Activated CD4-positive, alpha-beta T cell treated with anti-CD3 and anti-CD28 coated beads, Interleukin-2, amount 10 ng/mL, durations not matched to agents 7 days and 5 days (primary cell): ENCODE data around the gene TMEM143. TPM values are rescaled to one million over a fixed set of nuclear protein-coding genes. Genes with fewer than 3 reads are reported as not detected.
"Not testable (repeated sequence)": the region's sequence is repeated elsewhere in the genome, so short reads cannot be mapped to it uniquely, and the experiment has no call there.

Source experiments
- CTCF ChIA-PET: fragments of 350-600 bp; sonication (Branson Sonifier 250); formaldehyde crosslinking; loops from one replicate; lab custom pipeline; 2021; ENCODE audit warnings: antibody characterized with exemption; lab: Charles Lee
- POLR2A ChIA-PET: fragments of 350-600 bp; sonication (Branson Sonifier 250); formaldehyde crosslinking; loops from one replicate; lab custom pipeline; 2021; ENCODE audit warnings: antibody characterized with exemption; lab: Charles Lee
- DNase-seq: peaks from one replicate; pipeline ENCODE4 v3.0.0-alpha.2; 2020
- H3K27ac Mint-ChIP-seq: one replicate; pipeline ENCODE4 v1.8.0; 2021; ENCODE audit warnings: mild to moderate bottlenecking, moderate library complexity, mixed read lengths
- H3K27me3 Mint-ChIP-seq: one replicate; pipeline ENCODE4 v1.8.0; 2021; ENCODE audit warnings: mixed read lengths
- H3K36me3 Mint-ChIP-seq: one replicate; pipeline ENCODE4 v1.8.0; 2021; ENCODE audit warnings: low read depth, mixed read lengths
- H3K4me1 Mint-ChIP-seq: one replicate; pipeline ENCODE4 v1.8.0; 2021; ENCODE audit warnings: mixed read lengths
- H3K4me3 Mint-ChIP-seq: one replicate; pipeline ENCODE4 v1.8.0; 2021; ENCODE audit warnings: mild to moderate bottlenecking, moderate library complexity, mixed read lengths
- H3K9me3 Mint-ChIP-seq: one replicate; pipeline ENCODE4 v1.8.0; 2021; ENCODE audit warnings: mixed read lengths
- total RNA-seq, 2 experiments: library from RNA; stranded (reverse); gene quantifications; one replicate each; pipeline ENCODE4 v1.2.3, GENCODE V29; 2021

TMEM143 gene
- total RNA-seq, 2 experiments from 2014 or later: 19.0 to 21.7 TPM

GRCh38 chr19:48295458-48295857 lies 68.3 kb downstream of the TMEM143 start:
- ChIA-PET CTCF (interaction anchor here (0.6 kb wide), 1 partner anchor 63 kb away, joined by 3 read pairs; no protein-coding TSS in a partner anchor), POLR2A (no interaction called here)
- Mint-ChIP-seq H3K36me3 (no peaks in the 10 kb centered on the region), H3K4me1 (peaks cover 7% of the 10 kb centered on the region), H3K27me3 (peaks cover under 1% of the 10 kb centered on the region), H3K4me3 (no peak overlapping the region), H3K27ac (no peak overlapping the region), H3K9me3 (no peaks in the 10 kb centered on the region)
- no peak for DNase-seq

GRCh38 chr19:48292798-48293197 lies 70.9 kb downstream of the TMEM143 start:
- H3K27me3 Mint-ChIP-seq: no peaks in the 10 kb centered on the region
- H3K4me1 Mint-ChIP-seq: peaks cover 7% of the 10 kb centered on the region
- no peak overlapping the region for H3K27ac Mint-ChIP-seq
- H3K4me3 Mint-ChIP-seq: no peak overlapping the region
- no peaks in the 10 kb centered on the region for H3K9me3 Mint-ChIP-seq
- DNase-seq: no peak
- H3K36me3 Mint-ChIP-seq: no peaks in the 10 kb centered on the region
- ChIA-PET CTCF (interaction anchor here (0.9 to 1.0 kb wide), 2 partner anchors 33 to 67 kb away, joined by 3 read pairs; no protein-coding TSS in a partner anchor), POLR2A (no interaction called here)

- CTCF ChIA-PET: interaction anchor here (1.0 to 1.3 kb wide), 2 partner anchors 31 to 181 kb away, joined by 3 read pairs; partner anchors contain the start of gene PLA2G4C
- H3K27ac Mint-ChIP-seq, H3K27me3 Mint-ChIP-seq, POLR2A ChIA-PET, H3K9me3 Mint-ChIP-seq, H3K4me1 Mint-ChIP-seq, H3K36me3 Mint-ChIP-seq, DNase-seq: not testable (repeated sequence)
- H3K4me3 Mint-ChIP-seq: peak overlapping the region; percentile 65
Measured at GRCh38 chr19:48291489-48291815, 72.3 kb downstream of the TMEM143 start.

GRCh38 chr19:48290771-48291488 lies 72.8 kb downstream of the TMEM143 start:
- H3K27ac Mint-ChIP-seq: no peak overlapping the region
- peak overlapping the region; percentile 65 for H3K4me3 Mint-ChIP-seq
- H3K4me1 Mint-ChIP-seq: peaks cover 7% of the 10 kb centered on the region
- ChIA-PET POLR2A (no interaction called here), CTCF (interaction anchor here (1.0 to 1.3 kb wide), 3 partner anchors 8 to 181 kb away, joined by 3 read pairs; partner anchors contain the start of gene PLA2G4C)
- no peaks in the 10 kb centered on the region for H3K36me3 Mint-ChIP-seq
- no peaks in the 10 kb centered on the region for H3K9me3 Mint-ChIP-seq
- DNase-seq: peak; percentile 54
- H3K27me3 Mint-ChIP-seq: peaks cover 7% of the 10 kb centered on the region

GRCh38 chr19:48290401-48290770 lies 73.4 kb downstream of the TMEM143 start:
- H3K4me3 Mint-ChIP-seq: no peak overlapping the region
- peaks cover 13% of the 10 kb centered on the region for H3K27me3 Mint-ChIP-seq
- peaks cover 7% of the 10 kb centered on the region for H3K4me1 Mint-ChIP-seq
- H3K36me3 Mint-ChIP-seq: no peaks in the 10 kb centered on the region
- ChIA-PET CTCF (interaction anchor here (0.6 to 1.3 kb wide), 3 partner anchors 9 to 30 kb away, joined by 3 read pairs; no protein-coding TSS in a partner anchor), POLR2A (no interaction called here)
- no peak overlapping the region for H3K27ac Mint-ChIP-seq
- no peaks in the 10 kb centered on the region for H3K9me3 Mint-ChIP-seq
- no peak for DNase-seq

- Mint-ChIP-seq H3K4me3 (no peak overlapping the region), H3K4me1 (peaks cover 7% of the 10 kb centered on the region), H3K27me3 (peaks cover 14% of the 10 kb centered on the region), H3K27ac (no peak overlapping the region), H3K36me3 (no peaks in the 10 kb centered on the region), H3K9me3 (peaks cover 5% of the 10 kb centered on the region)
- CTCF ChIA-PET: interaction anchor here (0.6 to 1.1 kb wide), 3 partner anchors 9 to 49 kb away, joined by 3 read pairs; no protein-coding TSS in a partner anchor
- POLR2A ChIA-PET: no interaction called here
- DNase-seq: no peak
Measured at GRCh38 chr19:48287748-48288147, 76.0 kb downstream of the TMEM143 start.

GRCh38 chr19:48284896-48285295 lies 78.8 kb downstream of the TMEM143 start:
- POLR2A ChIA-PET: no interaction called here
- no peaks in the 10 kb centered on the region for H3K36me3 Mint-ChIP-seq
- no peaks in the 10 kb centered on the region for H3K4me1 Mint-ChIP-seq
- H3K27ac Mint-ChIP-seq: no peak overlapping the region
- H3K9me3 Mint-ChIP-seq: peaks cover 5% of the 10 kb centered on the region
- no peak for DNase-seq
- no peak overlapping the region for H3K4me3 Mint-ChIP-seq
- CTCF ChIA-PET: interaction anchor here (0.7 kb wide), 1 partner anchor 133 kb away, joined by 4 read pairs; no protein-coding TSS in a partner anchor
- peaks cover 16% of the 10 kb centered on the region for H3K27me3 Mint-ChIP-seq

GRCh38 chr19:48283908-48284307 lies 79.8 kb downstream of the TMEM143 start:
- POLR2A ChIA-PET: no interaction called here
- peaks cover 16% of the 10 kb centered on the region for H3K27me3 Mint-ChIP-seq
- H3K4me1 Mint-ChIP-seq: no peaks in the 10 kb centered on the region
- no peak overlapping the region for H3K4me3 Mint-ChIP-seq
- DNase-seq: no peak
- H3K27ac Mint-ChIP-seq: no peak overlapping the region
- peaks cover 5% of the 10 kb centered on the region for H3K9me3 Mint-ChIP-seq
- H3K36me3 Mint-ChIP-seq: no peaks in the 10 kb centered on the region
- CTCF ChIA-PET: no interaction called here

Other genes starting within 250 kb of the TMEM143 start
- gene LIG1, start 193.6 kb downstream of the TMEM143 start, total RNA-seq: 100 to 1,000 TPM; 200 to 206 TPM
- 1 to 10 TPM; 6.9 to 9.3 TPM for gene ZSWIM9, start 193.3 kb downstream of the TMEM143 start, total RNA-seq
- 100 to 1,000 TPM; 174 to 189 TPM for gene CARD8, start 108.0 kb downstream of the TMEM143 start, total RNA-seq
- gene ZNF114, start 93.9 kb downstream of the TMEM143 start, total RNA-seq: not detected
- gene EMP3, start 38.4 kb downstream of the TMEM143 start, total RNA-seq: 100 to 1,000 TPM; 444 to 544 TPM
- gene SYNGR4, start 427 bp upstream of the TMEM143 start, total RNA-seq: not detected
- gene KDELR1, start 27.6 kb upstream of the TMEM143 start, total RNA-seq: 10 to 100 TPM; 69.6 to 81.6 TPM
- under 1 TPM; 0.04 to 0.20 TPM for gene GRIN2D, start 29.7 kb upstream of the TMEM143 start, total RNA-seq
- gene GRWD1, start 82.0 kb upstream of the TMEM143 start, total RNA-seq: 10 to 100 TPM; 31.0 to 35.2 TPM
- gene KCNJ14, start 91.6 kb upstream of the TMEM143 start, total RNA-seq: 1 to 10 TPM in 1 of 2 experiments, under 1 TPM in 1; 0.87 to 1.0 TPM
- gene CYTH2, start 105.4 kb upstream of the TMEM143 start, total RNA-seq: 10 to 100 TPM; 43.2 to 50.7 TPM
- 1 to 10 TPM; 3.7 to 5.1 TPM for gene LMTK3, start 147.9 kb upstream of the TMEM143 start, total RNA-seq
- under 1 TPM; 0.21 to 0.30 TPM for gene SULT2B1, start 188.2 kb upstream of the TMEM143 start, total RNA-seq
- gene SPACA4, start 242.8 kb upstream of the TMEM143 start, total RNA-seq: not detected